Transverse colon (tissue), 4 donors: ENCODE data around the gene MOAP1. TPM values are rescaled to one million over a fixed set of nuclear protein-coding genes. Genes with fewer than 3 reads are reported as not detected.

ENCODE experiments used
- DNase-seq: peaks from one replicate; pipeline ENCODE4 v3.0.0-alpha.2; 2019
- H3K27ac ChIP-seq, 4 donors: fragments of 200-600 bp; sonication (generic); 2 replicates each; pipeline ENCODE4 v1.5.1; 2016 to 2018; ENCODE audit warnings: inconsistent platforms in 4 of 4
- H3K27me3 ChIP-seq: fragments of 200-600 bp; sonication (generic); 2 replicates; pipeline ENCODE4 v1.5.1; 2017; ENCODE audit warnings: inconsistent platforms
- H3K36me3 ChIP-seq, 4 donors: fragments of 200-600 bp; sonication (generic); 2 replicates each; pipeline ENCODE4 v1.5.1; 2017 to 2019; ENCODE audit warnings: inconsistent platforms in 4 of 4
- H3K4me1 ChIP-seq, 4 donors: fragments of 200-600 bp; sonication (generic); 2 replicates each; pipeline ENCODE4 v1.5.1; 2017 to 2020; ENCODE audit warnings: inconsistent platforms in 4 of 4
- H3K4me3 ChIP-seq, 4 donors: fragments of 200-600 bp; sonication (generic); 1 replicate in 1 of 4; 2 replicates in 3 of 4; pipeline versions ENCODE4 v1.5.1 to v1.6.1; 2017 to 2019; ENCODE audit warnings: inconsistent platforms in 4 of 4
- H3K9me3 ChIP-seq, 2 donors: fragments of 200-600 bp; sonication (generic); 2 replicates each; pipeline ENCODE4 v1.5.1; 2017 to 2019; ENCODE audit warnings: inconsistent platforms in 2 of 2
- CTCF ChIP-seq, 5 experiments: fragments of 200-600 bp in 3 of 5; fragments of 450-650 bp in 2 of 5; sonication (generic) in 3 of 5; IDR thresholded peaks; 1 replicate in 2 of 5; 2 replicates in 3 of 5; pipeline ENCODE4 v1.5.1; 2016 to 2017; ENCODE audit warnings: antibody characterized with exemption in 5 of 5, inconsistent platforms in 3 of 5, mild to moderate bottlenecking in 2 of 5, moderate library complexity in 1 of 5
- EP300 ChIP-seq: sonication (generic); formaldehyde crosslinking; IDR thresholded peaks from one replicate; pipeline ENCODE4 v1.6.1; 2017; ENCODE audit warnings: antibody characterized with exemption, low read depth
- POLR2A ChIP-seq: fragments of 450-650 bp; IDR thresholded peaks from one replicate; pipeline ENCODE4 v1.6.1; 2016; ENCODE audit warnings: antibody characterized with exemption, mild to moderate bottlenecking, moderate library complexity
- POLR2AphosphoS5 ChIP-seq, 3 donors: sonication (generic); formaldehyde crosslinking; IDR thresholded peaks; one replicate each; pipeline ENCODE4 v1.6.1; 2016; ENCODE audit warnings: antibody characterized with exemption in 3 of 3
- WGBS, 2 donors: methylation state at CpG; one replicate each; pipeline ENCODE4 v1.1.5; 2018; ENCODE audit warnings: low coverage in 1 of 2; 5-methylcytosine and 5-hydroxymethylcytosine counted together
- in situ Hi-C, 4 donors: fragments of 200-750 bp; cut with MboI; loops; one replicate each; pipeline versions ENCODE4 v1.15.0 to v1.15.1; 2017; ENCODE audit warnings: low sequenced_read_pairs in 3 of 4, low pct_ligation_motif_present in 1 of 4, low pct_unique_long_range_greater_than_20kb in 1 of 4
- intact Hi-C: fragments of 100-400 bp; cut with DNase I; formaldehyde crosslinking; loops from one replicate; pipeline ENCODE4 v1.15.1; 2023; ENCODE audit warnings: low total_unique reads
- total RNA-seq, 4 donors: library from RNA; depleted of rRNA; stranded (reverse); fragments of >200 nt; gene quantifications; one replicate each; pipeline ENCODE4 v1.1.0, GENCODE V29; 2016

Gene MOAP1
- total RNA-seq, 4 donors from 2014 or later = 2.2 to 28.1 (median 12.3) TPM

- WGBS, 2 donors = 75 to 78% methylated on average over 4 to 8 of the region's 8 CpGs
- Histone ChIP-seq H3K4me1 (peaks cover 0 to 43% (median 18%) of the 10 kb centered on the region in 4 donors), H3K4me3 (no peak overlapping the region), H3K36me3 (no peaks in the 10 kb centered on the region), H3K27ac (no peak overlapping the region), H3K27me3 (no peaks in the 10 kb centered on the region), H3K9me3 (no peaks in the 10 kb centered on the region)
- in situ Hi-C loops = loop anchor here in 2 of 4 donors (10.0 kb wide), 2 partner anchors 181 to 191 kb away; no protein-coding TSS in a partner anchor
- no peak for DNase-seq
- intact Hi-C loops = no loop called here
- no peak for TF ChIP-seq CTCF (IDR thresholded peaks at IDR 0.05)
- no peak for TF ChIP-seq EP300
- no peak for TF ChIP-seq POLR2AphosphoS5 (IDR thresholded peaks at IDR 0.05)
- TF ChIP-seq POLR2A = no peak
Measured at GRCh38 chr14:93136009-93136408, 48.7 kb downstream of the MOAP1 start.

- no peak overlapping the region for H3K4me3 ChIP-seq
- in situ Hi-C loops = loop anchor here in 2 of 4 donors (10.0 kb wide), 2 partner anchors 181 to 191 kb away; no protein-coding TSS in a partner anchor
- WGBS, 2 donors = 42 to 57% methylated on average over 2 to 5 of the region's 5 CpGs
- DNase-seq = no peak
- no peaks in the 10 kb centered on the region for H3K36me3 ChIP-seq
- peaks cover 0 to 43% (median 18%) of the 10 kb centered on the region in 4 donors for H3K4me1 ChIP-seq
- H3K9me3 ChIP-seq = no peaks in the 10 kb centered on the region
- intact Hi-C loops = no loop called here
- H3K27ac ChIP-seq = no peak overlapping the region
- no peaks in the 10 kb centered on the region for H3K27me3 ChIP-seq
- TF ChIP-seq POLR2A = no peak
- TF ChIP-seq POLR2AphosphoS5 (IDR thresholded peaks at IDR 0.05) = no peak
- TF ChIP-seq EP300 = no peak
- TF ChIP-seq CTCF (IDR thresholded peaks at IDR 0.05) = no peak
Measured at GRCh38 chr14:93135399-93135798, 49.3 kb downstream of the MOAP1 start.

GRCh38 chr14:93133464-93133863 is 51.2 kb downstream of the MOAP1 start:
- TF ChIP-seq CTCF (IDR thresholded peaks at IDR 0.05) (no peak), EP300 (no peak), POLR2A (no peak), POLR2AphosphoS5 (IDR thresholded peaks at IDR 0.05) (no peak)
- H3K27ac ChIP-seq = peak overlapping the region; percentile 4 to 16 (median 8)
- H3K4me1 ChIP-seq = peaks cover 0 to 40% (median 16%) of the 10 kb centered on the region in 4 donors
- in situ Hi-C loops = loop anchor here in 2 of 4 donors (10.0 kb wide), 2 partner anchors 179 to 189 kb away; no protein-coding TSS in a partner anchor
- intact Hi-C loops = no loop called here
- 46 to 63% methylated on average over 7 to 8 of the region's 8 CpGs for WGBS, 2 donors
- H3K4me3 ChIP-seq = no peak overlapping the region
- H3K9me3 ChIP-seq = no peaks in the 10 kb centered on the region
- no peaks in the 10 kb centered on the region for H3K36me3 ChIP-seq
- DNase-seq = no peak
- no peaks in the 10 kb centered on the region for H3K27me3 ChIP-seq

- in situ Hi-C loops = loop anchor here in 2 of 4 donors (10.0 kb wide), 2 partner anchors 178 to 188 kb away; no protein-coding TSS in a partner anchor
- no peak for DNase-seq
- intact Hi-C loops = no loop called here
Measured at GRCh38 chr14:93132472-93133065, 52.1 kb downstream of the MOAP1 start.

More at GRCh38 chr14:93132472-93133065, 52.1 kb downstream of the MOAP1 start:
- no peak for TF ChIP-seq POLR2A
- TF ChIP-seq CTCF (IDR thresholded peaks at IDR 0.05) = peak; percentile 37 to 51 (median 43)
- Histone ChIP-seq H3K4me1 (peaks cover 0 to 32% (median 8%) of the 10 kb centered on the region in 4 donors), H3K27ac (peak overlapping the region; percentile 4 to 16 (median 8)), H3K36me3 (no peaks in the 10 kb centered on the region), H3K9me3 (no peaks in the 10 kb centered on the region), H3K27me3 (no peaks in the 10 kb centered on the region), H3K4me3 (no peak overlapping the region)
- 29 to 57% methylated on average over 3 to 8 of the region's 8 CpGs for WGBS, 2 donors

Other genes starting within 250 kb of the MOAP1 start
- 100 to 1,000 TPM in 3 of 4 donors, 10 to 100 TPM in 1; 64.8 to 235 (median 128) TPM for gene ITPK1, start 69.0 kb downstream of the MOAP1 start, total RNA-seq
- gene LYSET, start 420 bp upstream of the MOAP1 start, total RNA-seq = 10 to 100 TPM in 1 of 4 donors, 1 to 10 TPM in 2, not detected in 1; 3.7 to 21.7 (median 9.1) TPM
- gene GON7, start 22.2 kb upstream of the MOAP1 start, total RNA-seq = 10 to 100 TPM in 2 of 4 donors, 1 to 10 TPM in 2; 4.5 to 29.4 (median 13.6) TPM
- gene UBR7, start 22.4 kb upstream of the MOAP1 start, total RNA-seq = 10 to 100 TPM; 19.1 to 76.4 (median 23.8) TPM
- gene BTBD7, start 148.1 kb upstream of the MOAP1 start, total RNA-seq = 10 to 100 TPM; 37.4 to 53.1 (median 44.8) TPM
- not detected for gene COX8C, start 162.3 kb upstream of the MOAP1 start, total RNA-seq
- under 1 TPM in 2 of 4 donors, not detected in 2; 0.14 to 0.32 TPM for gene UNC79, start 246.0 kb upstream of the MOAP1 start, total RNA-seq